ENCODE results near the gene GIMAP1. TPM values are rescaled to one million over a fixed set of nuclear protein-coding genes. Genes with fewer than 3 reads are reported as not detected.

Gene GIMAP1
- total and polyA plus RNA-seq, 2 of the 8 experiments (the other 6 are each of a cell fraction or from before 2014, with no cell fraction given) = not detected

DNA sequence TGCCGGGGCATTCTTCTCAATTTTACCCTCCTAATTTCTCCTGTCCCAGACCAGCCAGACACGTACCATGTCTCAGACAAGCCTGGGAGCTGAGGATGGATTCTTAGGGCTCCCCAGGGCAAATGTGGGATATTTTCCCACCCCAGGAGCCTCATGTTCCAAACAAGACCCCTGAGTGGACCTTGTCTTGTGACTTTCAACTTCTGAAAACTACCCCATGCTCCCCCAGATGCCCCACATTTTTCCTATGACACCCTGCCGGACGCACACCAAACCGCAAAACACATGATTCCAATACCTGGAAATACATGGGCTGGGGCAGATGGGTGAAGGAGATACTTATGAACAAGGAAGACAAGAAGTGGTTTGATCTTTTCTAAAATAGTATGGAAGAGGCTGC, 21.7 kb downstream of the GIMAP1 start:
- Histone ChIP-seq H3K23me2 (ENCODE audit: low read depth, low read length) (no peaks in the 10 kb centered on the region), H3K4me1 (replicated peaks in 1 of 4; ENCODE audit: control insufficient read depth in 3 of 4, insufficient read depth in 4 of 4, low read length in 3 of 4) (peaks cover 0 to 2% (median 0%) of the 10 kb centered on the region in 4 experiments; a peak in 1 of 7 replicates), H3K79me1 (ENCODE audit: low read depth, low read length) (no peaks in the 10 kb centered on the region), H2AFZ (ENCODE audit: low read length) (no peak overlapping the region), H2BK5ac (ENCODE audit: low read depth, low read length) (no peak overlapping the region), H3K9ac (replicated peaks in 1 of 4; ENCODE audit: extremely low read depth in 1 of 4, low read depth in 3 of 4, low read length in 3 of 4) (no peak overlapping the region), H2BK120ac (replicated peaks; ENCODE audit: low read depth, low read length) (no peak overlapping the region), H3K36me3 (ENCODE audit: control insufficient read depth in 2 of 4, insufficient read depth in 4 of 4, low read length in 3 of 4) (peaks cover 0 to 5% (median 0%) of the 10 kb centered on the region in 4 experiments; a peak in 1 of 8 replicates), H3K79me2 (ENCODE audit: control insufficient read depth in 1 of 2, insufficient read depth in 2 of 2, low read length in 2 of 2) (no peaks in the 10 kb centered on the region), H3K9me3 (ENCODE audit: insufficient read depth in 2 of 2, low read depth in 1 of 2, low read length in 1 of 2) (peaks cover 0 to 13% of the 10 kb centered on the region in 2 experiments; a peak in 2 of 4 replicates), H3K14ac (ENCODE audit: insufficient read length) (no peak overlapping the region), H4K91ac (replicated peaks; ENCODE audit: insufficient read length, low read length) (no peak overlapping the region), H3K4ac (replicated peaks; ENCODE audit: insufficient read length, low read depth, low read length) (no peak overlapping the region), H3K23ac (ENCODE audit: insufficient read length) (no peak overlapping the region), H3K27me3 (replicated peaks in 1 of 4; ENCODE audit: control insufficient read depth in 3 of 4, extremely low read depth in 1 of 4, insufficient read depth in 3 of 4, low read length in 3 of 4) (peaks cover 88 to 97% (median 97%) of the 10 kb centered on the region in 4 experiments), H3K4me3 (ENCODE audit: extremely low read depth in 1 of 4, insufficient read depth in 2 of 4, low read depth in 3 of 4, low read length in 4 of 4) (no peak overlapping the region), H4K20me1 (replicated peaks in 1 of 2; ENCODE audit: control insufficient read depth in 1 of 2, insufficient read depth in 2 of 2, low read length in 2 of 2) (peaks cover 10 to 32% of the 10 kb centered on the region in 2 experiments), H4K5ac (ENCODE audit: insufficient read length, low read depth, low read length) (no peak overlapping the region), H3K4me2 (ENCODE audit: insufficient read depth in 1 of 2, low read depth in 2 of 2, low read length in 2 of 2) (no peak overlapping the region), H2BK15ac (ENCODE audit: low read length) (no peak overlapping the region), H4K8ac (ENCODE audit: extremely low read depth, insufficient read depth, low read length) (no peak overlapping the region), H2AK5ac (ENCODE audit: low read depth, low read length) (no peak overlapping the region), H3K56ac (replicated peaks; ENCODE audit: insufficient read length, low read depth, low read length) (no peak overlapping the region), H2BK20ac (ENCODE audit: low read length) (no peak overlapping the region), H3K27ac (ENCODE audit: low read depth, low read length) (no peak overlapping the region), H2BK12ac (ENCODE audit: low read depth, low read length) (no peak overlapping the region), H3K18ac (ENCODE audit: extremely low read depth, low read length) (no peak overlapping the region)
- TF ChIP-seq EZH2 (IDR thresholded peaks at IDR 0.05; ENCODE audit: low read depth, low read length, severe bottlenecking) = peak; percentile 32
- no peak for TF ChIP-seq SP4 (IDR thresholded peaks at IDR 0.05; ENCODE audit: low read length)
- ChIA-PET CTCF (ENCODE audit: partially characterized antibody) (interaction anchor here (1.1 to 1.2 kb wide), 2 partner anchors 12 to 160 kb away, joined by 3 to 4 read pairs; no protein-coding TSS in a partner anchor), POLR2A (ENCODE audit: partially characterized antibody) (no interaction called here)
- DNase-seq (ENCODE audit: low read depth in 1 of 2, low spot score in 2 of 2) (no peak), FAIRE-seq (no peak)
- 76% methylated on average over 5 of the region's 5 CpGs; no CpG with 5 or more reads in 1 of the 2 experiments for WGBS, 2 experiments (ENCODE audit: extremely low coverage in 1 of 2, insufficient coverage in 1 of 2, insufficient read length in 1 of 2, insufficient replicate concordance in 2 of 2, low coverage in 1 of 2, low lambda C conversion rate in 2 of 2, missing lambda C conversion rate in 1 of 2)

Measured in H1 (cell line).